Panc1 (cell line): ENCODE measurements around the gene CLC. TPM values are rescaled to one million over a fixed set of nuclear protein-coding genes. Genes with fewer than 3 reads are reported as not detected.

Experiments
- ATAC-seq: fragments of 200-7000 bp; cut with Tn5 transposase; 2 replicates; pipeline ENCODE4 v1.9.1; 2020; ENCODE audit warnings: mild to moderate bottlenecking, moderate library complexity
- BruUV-seq: library from RNA; stranded (reverse); fragments of 400-500 nt; replicated peaks from 2 replicates; lab custom pipeline; 2021; lab: Mats Ljungman, UMichigan
- CTCF ChIA-PET: fragments of 300-600 bp; sonication (Branson Sonifier 250); formaldehyde crosslinking; loops from one replicate; lab custom pipeline; 2022; ENCODE audit warnings: antibody characterized with exemption; lab: Charles Lee
- POLR2A ChIA-PET: fragments of 300-600 bp; sonication (Branson Sonifier 250); formaldehyde crosslinking; loops from one replicate; lab custom pipeline; 2022; ENCODE audit warnings: antibody characterized with exemption; lab: Charles Lee
- DNase-seq: peaks from one replicate; pipeline ENCODE4 v3.0.0-alpha.2; 2010; ENCODE audit warnings: low read depth, low spot score
- H3K27ac ChIP-seq: 2 replicates; pipeline ENCODE4 v1.5.1; 2011; ENCODE audit warnings: mild to moderate bottlenecking, low read length, inconsistent platforms
- H3K27me3 ChIP-seq: fragments of 200-500 bp; sonication (Bioruptor generic); 2 replicates; pipeline ENCODE4 v1.6.0; 2014; ENCODE audit warnings: low read length, inconsistent platforms; ENCODE audit not compliant: control insufficient read depth, insufficient read depth
- H3K36me3 ChIP-seq: fragments of 200-500 bp; sonication (Bioruptor generic); 2 replicates; pipeline ENCODE4 v1.5.1; 2014; ENCODE audit warnings: inconsistent platforms, mild to moderate bottlenecking, low read length, moderate library complexity; ENCODE audit not compliant: control insufficient read depth, insufficient read depth
- H3K4me1 ChIP-seq: 2 replicates; pipeline ENCODE4 v1.5.1; 2011; ENCODE audit warnings: inconsistent platforms, mild to moderate bottlenecking, low read length, moderate library complexity; ENCODE audit not compliant: control insufficient read depth, insufficient read depth
- H3K4me3 ChIP-seq, 2 experiments: 2 replicates each; pipeline ENCODE4 v1.5.1; 2011 to 2012; ENCODE audit warnings: low read depth in 2 of 2, low read length in 2 of 2, mild to moderate bottlenecking in 2 of 2, inconsistent platforms in 1 of 2, moderate library complexity in 1 of 2
- H3K9me3 ChIP-seq: fragments of 200-500 bp; sonication (Bioruptor generic); 2 replicates; pipeline ENCODE4 v1.5.1; 2014; ENCODE audit warnings: low read depth, mild to moderate bottlenecking, inconsistent platforms, low read length, moderate library complexity; ENCODE audit not compliant: control insufficient read depth, insufficient read depth
- CTCF ChIP-seq: fragments of 450-650 bp; IDR thresholded peaks from 2 replicates; pipeline ENCODE4 v1.5.1; 2017; ENCODE audit warnings: mild to moderate bottlenecking
- POLR2AphosphoS5 ChIP-seq: IDR thresholded peaks from 2 replicates; pipeline ENCODE4 v1.6.1; 2012; ENCODE audit warnings: mild to moderate bottlenecking, low read depth, low read length, moderate library complexity
- SIN3A ChIP-seq: IDR thresholded peaks from 2 replicates; pipeline ENCODE4 v1.6.1; 2012; ENCODE audit warnings: low read depth, mild to moderate bottlenecking, low read length, moderate library complexity, borderline replicate concordance; ENCODE audit not compliant: insufficient read depth
- TCF7L2 ChIP-seq: IDR thresholded peaks from 2 replicates; pipeline ENCODE4 v1.6.1; 2011; ENCODE audit warnings: mild to moderate bottlenecking, low read depth, low read length, inconsistent platforms
- in situ Hi-C: cut with HindIII; loops from 2 replicates; pipeline ENCODE4 v1.10.0; 2016; ENCODE audit warnings: low sequenced_read_pairs, low pct_unique_long_range_greater_than_20kb
- intact Hi-C: fragments of 100-400 bp; cut with micrococcal nuclease; formaldehyde crosslinking; loops from one replicate; pipeline ENCODE4 v1.10.0; 2022; ENCODE audit not compliant: unreplicated experiment
- total RNA-seq: library from RNA; stranded (reverse); gene quantifications from one replicate; pipeline ENCODE4 v1.2.1, GENCODE V29; 2021; ENCODE audit not compliant: unreplicated experiment
- TF ChIP-seq, protein P1 (sequence below), 2 experiments: IDR thresholded peaks; 2 replicates each; pipeline ENCODE4 v1.6.1; 2011 to 2012; ENCODE audit warnings: low read depth in 2 of 2, control low read depth in 1 of 2, low read length in 1 of 2, mild to moderate bottlenecking in 1 of 2, moderate library complexity in 1 of 2; ENCODE audit not compliant: insufficient read depth in 1 of 2

CLC gene
- total RNA-seq, 1 experiment from 2014 or later, result not detected

DNA sequence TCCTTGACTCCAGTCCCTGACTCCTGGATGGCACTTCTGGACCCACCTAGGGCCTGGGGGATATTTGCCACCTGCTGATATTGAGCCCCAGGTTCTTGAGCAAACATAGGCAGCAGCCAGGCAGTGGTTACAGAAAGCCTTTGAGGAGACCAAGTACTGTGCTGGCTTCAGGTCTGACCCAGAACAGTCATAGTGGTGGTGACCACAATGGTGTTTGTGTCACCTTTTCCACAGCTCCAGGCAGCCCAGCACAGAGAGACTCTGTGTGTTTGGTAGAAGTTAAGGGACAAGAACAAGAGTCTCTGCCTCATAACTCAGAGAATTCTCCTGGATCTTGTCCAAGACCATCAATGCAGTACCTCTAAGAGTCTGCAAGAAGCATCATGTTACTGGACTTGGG, 14.6 kb upstream of the CLC start:
- no peaks in the 10 kb centered on the region for H3K4me1 ChIP-seq
- TF ChIP-seq CTCF, result no peak
- no peak for TF ChIP-seq POLR2AphosphoS5
- TF ChIP-seq, protein P1, sequence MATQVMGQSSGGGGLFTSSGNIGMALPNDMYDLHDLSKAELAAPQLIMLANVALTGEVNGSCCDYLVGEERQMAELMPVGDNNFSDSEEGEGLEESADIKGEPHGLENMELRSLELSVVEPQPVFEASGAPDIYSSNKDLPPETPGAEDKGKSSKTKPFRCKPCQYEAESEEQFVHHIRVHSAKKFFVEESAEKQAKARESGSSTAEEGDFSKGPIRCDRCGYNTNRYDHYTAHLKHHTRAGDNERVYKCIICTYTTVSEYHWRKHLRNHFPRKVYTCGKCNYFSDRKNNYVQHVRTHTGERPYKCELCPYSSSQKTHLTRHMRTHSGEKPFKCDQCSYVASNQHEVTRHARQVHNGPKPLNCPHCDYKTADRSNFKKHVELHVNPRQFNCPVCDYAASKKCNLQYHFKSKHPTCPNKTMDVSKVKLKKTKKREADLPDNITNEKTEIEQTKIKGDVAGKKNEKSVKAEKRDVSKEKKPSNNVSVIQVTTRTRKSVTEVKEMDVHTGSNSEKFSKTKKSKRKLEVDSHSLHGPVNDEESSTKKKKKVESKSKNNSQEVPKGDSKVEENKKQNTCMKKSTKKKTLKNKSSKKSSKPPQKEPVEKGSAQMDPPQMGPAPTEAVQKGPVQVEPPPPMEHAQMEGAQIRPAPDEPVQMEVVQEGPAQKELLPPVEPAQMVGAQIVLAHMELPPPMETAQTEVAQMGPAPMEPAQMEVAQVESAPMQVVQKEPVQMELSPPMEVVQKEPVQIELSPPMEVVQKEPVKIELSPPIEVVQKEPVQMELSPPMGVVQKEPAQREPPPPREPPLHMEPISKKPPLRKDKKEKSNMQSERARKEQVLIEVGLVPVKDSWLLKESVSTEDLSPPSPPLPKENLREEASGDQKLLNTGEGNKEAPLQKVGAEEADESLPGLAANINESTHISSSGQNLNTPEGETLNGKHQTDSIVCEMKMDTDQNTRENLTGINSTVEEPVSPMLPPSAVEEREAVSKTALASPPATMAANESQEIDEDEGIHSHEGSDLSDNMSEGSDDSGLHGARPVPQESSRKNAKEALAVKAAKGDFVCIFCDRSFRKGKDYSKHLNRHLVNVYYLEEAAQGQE (IDR thresholded peaks at IDR 0.05; ENCODE audit: insufficient read depth in 1 of 2, low read depth in 2 of 2, low read length in 1 of 2), result no peak
- no peak for TF ChIP-seq TCF7L2
- TF ChIP-seq SIN3A, result no peak
- no peaks in the 10 kb centered on the region for H3K9me3 ChIP-seq
- no TSS peak for BruUV-seq
- no peak overlapping the region for H3K4me3 ChIP-seq
- intact Hi-C loops (no loop called here), in situ Hi-C loops (no loop called here)
- POLR2A ChIA-PET, result interaction anchor here (0.7 kb wide), 1 partner anchor 244 kb away, joined by 4 read pairs; the partner anchor contains the start of gene ZNF546
- ATAC-seq (peak; percentile 19), DNase-seq (no peak)
- peaks cover 85% of the 10 kb centered on the region for H3K27me3 ChIP-seq
- CTCF ChIA-PET, result interaction anchor here (0.7 to 1.7 kb wide), 2 partner anchors 28 to 40 kb away, joined by 3 to 9 read pairs; no protein-coding TSS in a partner anchor
- H3K36me3 ChIP-seq, result no peaks in the 10 kb centered on the region
- no peak overlapping the region for H3K27ac ChIP-seq

GRCh38 chr19:39749981-39750380, 12.2 kb upstream of the CLC start:
- Histone ChIP-seq H3K4me1 (no peaks in the 10 kb centered on the region), H3K27me3 (peaks cover 85% of the 10 kb centered on the region), H3K27ac (no peak overlapping the region), H3K4me3 (no peak overlapping the region), H3K9me3 (no peaks in the 10 kb centered on the region), H3K36me3 (no peaks in the 10 kb centered on the region)
- ChIA-PET CTCF (interaction anchor here (0.6 to 2.0 kb wide), 5 partner anchors 16 to 301 kb away, joined by 3 to 11 read pairs (median 4); no protein-coding TSS in a partner anchor), POLR2A (interaction anchor here (0.6 to 1.1 kb wide), 4 partner anchors 22 to 230 kb away, joined by 3 to 10 read pairs (median 4); no protein-coding TSS in a partner anchor)
- no TSS peak for BruUV-seq
- intact Hi-C loops (no loop called here), in situ Hi-C loops (loop anchor here (5.0 to 10.0 kb wide), 4 partner anchors 32 to 542 kb away; no protein-coding TSS in a partner anchor)
- no peak for ATAC-seq
- no peak for DNase-seq
- TF ChIP-seq, protein P1 (IDR thresholded peaks at IDR 0.05; ENCODE audit: insufficient read depth in 1 of 2, low read depth in 2 of 2, low read length in 1 of 2), result no peak
- no peak for TF ChIP-seq CTCF
- no peak for TF ChIP-seq TCF7L2
- no peak for TF ChIP-seq POLR2AphosphoS5
- no peak for TF ChIP-seq SIN3A
